Coronary artery (tissue), 2 donors: Measurements from ENCODE around the gene ASTN1.

Experiments used
- DNase-seq: peaks from one replicate; pipeline ENCODE4 v3.0.0-alpha.2; 2017; ENCODE audit warnings: low spot score
- H3K27ac ChIP-seq, 2 donors: fragments of 200-600 bp; sonication (generic); one replicate each; pipeline ENCODE4 v1.5.1; 2016 to 2019
- H3K4me3 ChIP-seq: fragments of 200-600 bp; sonication (generic); 2 replicates; pipeline ENCODE4 v1.5.1; 2016; ENCODE audit warnings: mild to moderate bottlenecking, moderate library complexity
- CTCF ChIP-seq: fragments of 200-600 bp; sonication (generic); IDR thresholded peaks from one replicate; pipeline ENCODE4 v1.5.1; 2019; ENCODE audit warnings: antibody characterized with exemption

The ASTN1 gene

GRCh38 chr1:176838276-176838995 is 326.1 kb downstream of the ASTN1 start:
- TF ChIP-seq CTCF = no peak
- Histone ChIP-seq H3K27ac (no peak overlapping the region), H3K4me3 (no peak overlapping the region)
- no peak for DNase-seq

- H3K4me3 ChIP-seq = no peak overlapping the region
- TF ChIP-seq CTCF = no peak
Observed at GRCh38 chr1:176837708-176838107, 326.8 kb downstream of the ASTN1 start.

GRCh38 chr1:176831150-176831549 is 333.4 kb downstream of the ASTN1 start:
- TF ChIP-seq CTCF = no peak
- Histone ChIP-seq H3K27ac (no peak overlapping the region), H3K4me3 (no peak overlapping the region)
- DNase-seq = no peak

More at GRCh38 chr1:176837708-176838107, 326.8 kb downstream of the ASTN1 start:
- H3K27ac ChIP-seq = no peak overlapping the region
- no peak for DNase-seq

- Histone ChIP-seq H3K27ac (no peak overlapping the region), H3K4me3 (no peak overlapping the region)
- TF ChIP-seq CTCF = no peak
- no peak for DNase-seq
Observed at GRCh38 chr1:176829261-176829660, 335.3 kb downstream of the ASTN1 start.

DNA sequence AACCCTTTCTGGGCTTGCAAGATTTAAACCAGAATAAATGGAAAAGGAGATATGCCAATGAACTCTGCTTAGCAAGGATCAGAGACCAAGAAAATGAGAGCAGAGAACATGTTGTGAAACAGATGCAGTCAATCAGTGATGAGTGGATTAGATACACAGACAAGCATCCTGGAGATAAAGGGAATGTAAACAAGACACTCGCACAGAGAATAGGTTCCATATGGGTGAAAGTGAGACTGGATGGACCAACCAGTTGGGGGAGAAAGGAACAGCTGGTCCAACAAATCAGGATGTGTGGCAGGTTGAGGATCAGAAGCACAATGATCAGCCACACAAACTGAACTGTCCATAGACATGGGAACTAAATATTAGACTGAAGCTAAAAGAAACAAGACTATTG is 338.2 kb downstream of the ASTN1 start:
- H3K4me3 ChIP-seq = no peak overlapping the region
- H3K27ac ChIP-seq = no peak overlapping the region
- no peak for TF ChIP-seq CTCF
- DNase-seq = no peak

DNA sequence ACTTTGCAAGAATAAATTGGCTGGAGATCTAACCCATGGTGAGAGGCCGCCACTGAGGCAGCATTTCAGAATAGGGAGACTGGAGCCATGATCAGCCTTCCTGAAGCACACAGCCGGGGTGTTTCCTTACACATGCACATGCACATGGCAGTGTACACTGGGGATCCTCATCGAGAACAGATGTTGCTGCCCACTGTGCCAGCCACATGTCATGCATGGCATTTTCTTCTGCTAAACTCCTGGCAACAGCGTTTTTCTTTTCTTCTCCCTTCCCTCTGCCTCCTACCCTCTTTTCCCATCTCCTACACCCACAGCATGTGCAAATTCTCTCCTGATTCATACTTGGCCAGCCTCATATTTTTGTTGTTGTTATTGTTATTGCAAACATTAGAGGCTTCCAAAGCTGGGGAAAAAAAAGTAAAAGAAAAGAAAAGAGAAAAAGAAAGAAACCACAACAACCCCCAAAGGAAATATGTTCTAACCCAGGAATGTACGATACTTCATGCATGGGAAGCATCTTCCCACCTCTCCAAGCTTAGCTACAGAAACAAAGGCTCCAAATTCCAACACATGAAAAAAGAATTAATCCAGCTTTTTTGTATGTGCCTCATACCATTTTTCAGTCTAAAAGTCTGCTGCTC is 344.0 kb downstream of the ASTN1 start:
- no peak for TF ChIP-seq CTCF
- Histone ChIP-seq H3K27ac (no peak overlapping the region), H3K4me3 (no peak overlapping the region)
- no peak for DNase-seq

DNA sequence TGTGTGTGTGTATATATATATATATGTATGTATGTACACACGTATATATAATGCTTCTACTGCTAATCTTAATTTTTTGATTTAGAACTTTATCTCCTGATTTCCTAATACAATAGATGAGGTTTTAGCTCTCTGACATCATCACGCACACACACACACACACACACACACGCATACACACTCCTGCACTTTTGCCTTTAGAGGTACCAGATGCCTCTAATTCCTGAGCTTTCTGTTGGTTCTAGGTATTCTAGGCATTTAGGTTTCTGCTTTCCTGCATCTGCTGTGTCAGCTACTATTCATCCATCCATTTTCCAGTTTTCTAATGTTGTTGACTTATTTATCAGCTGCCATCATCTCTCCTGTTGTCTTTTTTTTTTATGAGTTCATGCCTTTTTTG is 348.3 kb downstream of the ASTN1 start:
- DNase-seq = no peak
- no peak for TF ChIP-seq CTCF
- H3K4me3 ChIP-seq = no peak overlapping the region
- no peak overlapping the region for H3K27ac ChIP-seq
